B cell (primary cell): ENCODE results near the gene BIVM. TPM values are rescaled to one million over a fixed set of nuclear protein-coding genes. Genes with fewer than 3 reads are reported as not detected.

ENCODE experiments used
- ATAC-seq: fragments of 200-7000 bp; cut with Tn5 transposase; one replicate; pipeline ENCODE4 v1.10.0; 2021; ENCODE audit warnings: low read depth, mild to moderate bottlenecking, moderate number of reproducible peaks, moderate library complexity
- CTCF ChIA-PET: fragments of 350-600 bp; sonication (Branson Sonifier 250); formaldehyde crosslinking; loops from one replicate; lab custom pipeline; 2021; ENCODE audit warnings: antibody characterized with exemption, inconsistent platforms; lab: Charles Lee
- POLR2A ChIA-PET: fragments of 350-600 bp; sonication (Branson Sonifier 250); formaldehyde crosslinking; loops from one replicate; lab custom pipeline; 2021; ENCODE audit warnings: antibody characterized with exemption; lab: Charles Lee
- DNase-seq: peaks from one replicate; pipeline ENCODE4 v3.0.0; 2013
- H2AFZ ChIP-seq: 2 replicates; pipeline ENCODE4 v1.6.1; 2012; ENCODE audit warnings: mild to moderate bottlenecking, low read depth, low read length; ENCODE audit not compliant: insufficient read depth, poor library complexity, severe bottlenecking
- H3K27ac ChIP-seq, 2 donors: 1 replicate in 1 of 2; 2 replicates in 1 of 2; pipeline ENCODE4 v1.5.1; 2012 to 2013; ENCODE audit warnings: low read length in 2 of 2, mild to moderate bottlenecking in 2 of 2, moderate library complexity in 1 of 2
- H3K27me3 ChIP-seq, 4 experiments: fragments of 200-600 bp in 1 of 4; sonication (generic) in 1 of 4; replicated peaks in 1 of 4; 1 replicate in 2 of 4; 2 replicates in 2 of 4; pipeline versions ENCODE4 v1.6.1 to v1.7.0; 2013 to 2016; ENCODE audit warnings: low read length in 3 of 4, mild to moderate bottlenecking in 2 of 4, mixed read lengths in 1 of 4, moderate library complexity in 1 of 4; ENCODE audit not compliant: insufficient read depth in 4 of 4, control insufficient read depth in 3 of 4; ENCODE audit errors: control extremely low read depth in 1 of 4
- H3K36me3 ChIP-seq, 2 experiments: replicated peaks in 1 of 2; 1 replicate in 1 of 2; 2 replicates in 1 of 2; pipeline versions ENCODE4 v1.6.1 to v1.7.1; 2013; ENCODE audit warnings: low read length in 1 of 2; ENCODE audit not compliant: insufficient read depth in 2 of 2, control insufficient read depth in 1 of 2; ENCODE audit errors: control extremely low read depth in 1 of 2, extremely low read depth in 1 of 2
- H3K4me1 ChIP-seq, 2 donors: fragments of 200-600 bp in 1 of 2; sonication (generic) in 1 of 2; 1 replicate in 1 of 2; 2 replicates in 1 of 2; pipeline versions ENCODE4 v1.5.1 to v1.6.1; 2013 to 2017; ENCODE audit warnings: low read length in 2 of 2; ENCODE audit not compliant: control insufficient read depth in 2 of 2, insufficient read depth in 2 of 2
- H3K4me2 ChIP-seq: replicated peaks from 2 replicates; pipeline ENCODE3; 2012; ENCODE audit warnings: mild to moderate bottlenecking, low read depth, low read length; ENCODE audit not compliant: poor library complexity, severe bottlenecking
- H3K4me3 ChIP-seq, 5 experiments: fragments of 200-600 bp in 1 of 5; sonication (generic) in 1 of 5; 1 replicate in 3 of 5; 2 replicates in 2 of 5; pipeline versions ENCODE4 v1.5.1 to v1.7.0; 2011 to 2016; ENCODE audit warnings: low read length in 4 of 5, mild to moderate bottlenecking in 4 of 5, low read depth in 2 of 5, control low read depth in 1 of 5, moderate library complexity in 1 of 5; ENCODE audit not compliant: insufficient read depth in 1 of 5; ENCODE audit errors: control extremely low read depth in 1 of 5, extremely low read depth in 1 of 5
- H3K79me2 ChIP-seq: fragments of 200-600 bp; sonication (generic); one replicate; pipeline ENCODE4 v1.6.0; 2016; ENCODE audit warnings: low read length; ENCODE audit not compliant: control insufficient read depth, insufficient read depth
- H3K9ac ChIP-seq: fragments of 200-600 bp; sonication (generic); 2 replicates; pipeline ENCODE4 v1.6.1; 2017; ENCODE audit warnings: mild to moderate bottlenecking, low read length, moderate library complexity
- H3K9me3 ChIP-seq, 3 donors: one replicate each; pipeline versions ENCODE4 v1.6.1 to v1.7.1; 2013; ENCODE audit warnings: low read length in 2 of 3; ENCODE audit not compliant: control insufficient read depth in 2 of 3, insufficient read depth in 1 of 3; ENCODE audit errors: control extremely low read depth in 1 of 3
- H4K20me1 ChIP-seq: 2 replicates; pipeline ENCODE4 v1.6.0; 2012; ENCODE audit warnings: mild to moderate bottlenecking, low read length; ENCODE audit not compliant: insufficient read depth, control insufficient read depth, poor library complexity, severe bottlenecking
- H3K27ac Mint-ChIP-seq: one replicate; pipeline ENCODE4 v1.8.0; 2021; ENCODE audit warnings: mixed read lengths
- H3K27me3 Mint-ChIP-seq: one replicate; pipeline ENCODE4 v1.8.0; 2021; ENCODE audit warnings: mixed read lengths
- H3K4me1 Mint-ChIP-seq: one replicate; pipeline ENCODE4 v1.8.0; 2021; ENCODE audit warnings: mixed read lengths
- H3K4me3 Mint-ChIP-seq: one replicate; pipeline ENCODE4 v1.8.0; 2021; ENCODE audit warnings: mixed read lengths
- H3K9me3 Mint-ChIP-seq: one replicate; pipeline ENCODE4 v1.8.0; 2022; ENCODE audit warnings: mixed read lengths; ENCODE audit not compliant: insufficient read depth
- CTCF ChIP-seq: fragments of 200-600 bp; IDR thresholded peaks from one replicate; pipeline ENCODE4 v1.8.0; 2022; ENCODE audit warnings: antibody characterized with exemption, mild to moderate bottlenecking
- EZH2 ChIP-seq: IDR thresholded peaks from 2 replicates; pipeline ENCODE4 v1.6.1; 2012; ENCODE audit warnings: borderline replicate concordance, low read depth, mild to moderate bottlenecking, moderate library complexity, low read length; ENCODE audit not compliant: insufficient read depth, poor library complexity, severe bottlenecking
- WGBS: methylation state at CpG from one replicate; pipeline ENCODE4 v1.1.5; 2013; ENCODE audit warnings: missing lambda C conversion rate; ENCODE audit not compliant: insufficient coverage; 5-methylcytosine and 5-hydroxymethylcytosine counted together
- intact Hi-C: fragments of 100-400 bp; cut with micrococcal nuclease; formaldehyde crosslinking; loops from one replicate; pipeline ENCODE4 v1.10.0; 2022
- polyA plus RNA-seq: library from polyadenylated mRNA; depleted of rRNA; stranded (reverse); fragments of >200 nt; gene quantifications from 2 replicates; pipeline ENCODE4 v1.2.3, GENCODE V29; 2012
- total RNA-seq, 2 donors: library from RNA; stranded (reverse); fragments of 120-200 nt in 1 of 2; gene quantifications; 1 replicate in 1 of 2; 2 replicates in 1 of 2; pipeline versions ENCODE4 v1.2.3 to v1.2.4, GENCODE V29; 2013 to 2022

The BIVM gene
- total and polyA plus RNA-seq, 2 donors (not counting 1 experiment from before 2014, with no cell fraction given) = 1.0 to 3.6 TPM

GRCh38 chr13:102758842-102759241, 40.1 kb upstream of the BIVM start:
- intact Hi-C loops = no loop called here

GRCh38 chr13:102761071-102761470, 37.8 kb upstream of the BIVM start:
- ChIA-PET POLR2A (no interaction called here), CTCF (no interaction called here)

More at GRCh38 chr13:102758842-102759241, 40.1 kb upstream of the BIVM start:
- H3K9me3 Mint-ChIP-seq = no peaks in the 10 kb centered on the region
- Histone ChIP-seq H3K9me3 (no peaks in the 10 kb centered on the region), H3K4me3 (no peak overlapping the region), H3K27ac (no peak overlapping the region), H2AFZ (no peak overlapping the region), H3K36me3 (no peaks in the 10 kb centered on the region), H3K79me2 (no peaks in the 10 kb centered on the region), H4K20me1 (no peaks in the 10 kb centered on the region), H3K27me3 (no peaks in the 10 kb centered on the region), H3K4me1 (no peaks in the 10 kb centered on the region), H3K4me2 (no peak overlapping the region), H3K9ac (no peak overlapping the region)
- WGBS = no CpG with 5 or more reads among the region's 2 CpGs
- ChIA-PET POLR2A (no interaction called here), CTCF (interaction anchor here (0.8 kb wide), 1 partner anchor 40 kb away, joined by 3 read pairs; the partner anchor contains the start of gene BIVM)
- H3K4me1 Mint-ChIP-seq = no peaks in the 10 kb centered on the region
- no peak overlapping the region for H3K27ac Mint-ChIP-seq
- no peaks in the 10 kb centered on the region for H3K27me3 Mint-ChIP-seq
- H3K4me3 Mint-ChIP-seq = no peak overlapping the region
- DNase-seq = no peak
- ATAC-seq = no peak
- TF ChIP-seq CTCF = no peak
- TF ChIP-seq EZH2 = no peak

More at GRCh38 chr13:102761071-102761470, 37.8 kb upstream of the BIVM start:
- no peak overlapping the region for H3K9ac ChIP-seq
- TF ChIP-seq CTCF = no peak
- no peak for TF ChIP-seq EZH2
- H3K4me3 Mint-ChIP-seq = no peak overlapping the region
- no peak overlapping the region for H3K27ac Mint-ChIP-seq
- H4K20me1 ChIP-seq = no peaks in the 10 kb centered on the region
- no peak for DNase-seq
- intact Hi-C loops = no loop called here
- no peak overlapping the region for H3K4me3 ChIP-seq
- H3K9me3 Mint-ChIP-seq = no peaks in the 10 kb centered on the region
- no CpG with 5 or more reads among the region's 1 CpG for WGBS
- no peaks in the 10 kb centered on the region for H3K4me1 ChIP-seq
- no peaks in the 10 kb centered on the region for H3K27me3 ChIP-seq
- H3K36me3 ChIP-seq = no peaks in the 10 kb centered on the region
- no peak overlapping the region for H3K27ac ChIP-seq
- H3K4me2 ChIP-seq = no peak overlapping the region
- H2AFZ ChIP-seq = no peak overlapping the region
- ATAC-seq = no peak
- no peaks in the 10 kb centered on the region for H3K27me3 Mint-ChIP-seq
- H3K4me1 Mint-ChIP-seq = no peaks in the 10 kb centered on the region
- no peaks in the 10 kb centered on the region for H3K9me3 ChIP-seq
- H3K79me2 ChIP-seq = no peaks in the 10 kb centered on the region
